ENCODE measurements around the gene ABCA5.

The ABCA5 gene

GRCh38 chr17:69327060-69327831 is at the start of gene ABCA5:
Gene ABCA5, minus strand, starts transcription at chr17:69327133. Its CDS starts 12,718 bp downstream, at chr17:69314415.
- DNase-seq, result peak; percentile 92

- no peak for DNase-seq
These were observed 48.3 kb upstream of the ABCA5 start for GRCh38 chr17:69375229-69375628.

GRCh38 chr17:69373069-69373468 is 46.1 kb upstream of the ABCA5 start:
- DNase-seq, result no peak

- DNase-seq, result no peak
These were observed 40.4 kb upstream of the ABCA5 start for GRCh38 chr17:69367298-69367697.

GRCh38 chr17:69363488-69364210 is 36.7 kb upstream of the ABCA5 start:
- no peak for DNase-seq

GRCh38 chr17:69361156-69361555 is 34.2 kb upstream of the ABCA5 start:
- DNase-seq, result no peak

- peak; percentile 7 for DNase-seq
These were observed 32.0 kb upstream of the ABCA5 start for GRCh38 chr17:69358688-69359596.

- no peak for DNase-seq
These were observed 30.8 kb upstream of the ABCA5 start for GRCh38 chr17:69357701-69358100.

- DNase-seq, result no peak
These were observed 29.7 kb upstream of the ABCA5 start for GRCh38 chr17:69356625-69357024.

- DNase-seq, result no peak
These were observed 24.0 kb upstream of the ABCA5 start for GRCh38 chr17:69350911-69351310.

- DNase-seq, result no peak
These were observed 21.5 kb upstream of the ABCA5 start for GRCh38 chr17:69348429-69348828.

GRCh38 chr17:69346766-69347165 is 19.8 kb upstream of the ABCA5 start:
- no peak for DNase-seq

- DNase-seq, result no peak
These were observed 18.0 kb upstream of the ABCA5 start for GRCh38 chr17:69344939-69345338.

- DNase-seq, result no peak
These were observed 16.1 kb upstream of the ABCA5 start for GRCh38 chr17:69342896-69343644.

- no peak for DNase-seq
These were observed 13.0 kb upstream of the ABCA5 start for GRCh38 chr17:69339937-69340336.

GRCh38 chr17:69336996-69337395 is 10.1 kb upstream of the ABCA5 start:
- DNase-seq, result no peak

- no peak for DNase-seq
These were observed 9.6 kb upstream of the ABCA5 start for GRCh38 chr17:69336580-69336979.

GRCh38 chr17:69335058-69335457 is 8.1 kb upstream of the ABCA5 start:
- DNase-seq, result no peak

- DNase-seq, result no peak
These were observed 6.6 kb upstream of the ABCA5 start for GRCh38 chr17:69333561-69333960.

- no peak for DNase-seq
These were observed 4.8 kb upstream of the ABCA5 start for GRCh38 chr17:69331756-69332155.

- no peak for DNase-seq
These were observed 415 bp downstream of the ABCA5 start for GRCh38 chr17:69326377-69327059.

Measured in CD4-positive, alpha-beta T cell treated with Interleukin-6 for 4 hours (primary cell).